ELR (cell line): ENCODE data around the gene NRF1.

Experiments
- DNase-seq: peaks from one replicate; pipeline ENCODE4 v3.0.0-alpha.2; 2015; ENCODE audit warnings: low read depth

NRF1 gene

DNA sequence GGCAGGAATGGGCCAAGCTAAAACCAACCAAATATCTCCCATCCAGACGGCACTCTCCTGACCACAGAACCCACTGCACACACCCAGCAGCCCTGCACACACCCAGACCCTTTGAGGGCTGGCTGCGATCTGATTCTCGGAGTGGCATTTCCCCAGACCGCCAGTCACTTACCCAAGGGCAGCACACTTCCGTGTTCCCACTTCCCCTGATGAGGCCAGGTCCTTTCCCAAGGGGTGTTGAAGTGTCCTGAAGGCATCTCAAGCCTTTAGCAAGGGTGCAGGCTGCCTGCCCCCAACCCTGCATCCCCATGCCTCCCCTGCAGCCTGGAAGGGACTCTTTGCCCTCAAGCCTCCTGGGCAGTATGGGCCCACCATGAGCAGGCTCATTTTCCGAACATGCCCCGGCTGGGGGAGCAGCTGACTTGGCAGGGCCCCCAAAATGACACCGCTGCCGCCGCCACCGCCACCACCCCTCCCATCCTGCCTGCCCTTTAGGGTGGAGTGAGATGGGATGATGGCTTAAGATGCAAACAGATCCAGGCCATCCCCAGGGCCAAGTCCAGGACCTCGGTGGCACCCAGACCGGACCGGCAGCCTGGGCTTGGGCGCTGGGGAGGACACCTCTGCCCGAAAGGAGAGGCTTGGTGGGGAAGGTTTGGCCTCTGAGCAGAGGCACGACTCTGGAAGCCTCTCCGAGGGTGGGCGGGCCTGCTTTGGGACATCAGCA is 159.8 kb downstream of the NRF1 start:
- no peak for DNase-seq

DNA sequence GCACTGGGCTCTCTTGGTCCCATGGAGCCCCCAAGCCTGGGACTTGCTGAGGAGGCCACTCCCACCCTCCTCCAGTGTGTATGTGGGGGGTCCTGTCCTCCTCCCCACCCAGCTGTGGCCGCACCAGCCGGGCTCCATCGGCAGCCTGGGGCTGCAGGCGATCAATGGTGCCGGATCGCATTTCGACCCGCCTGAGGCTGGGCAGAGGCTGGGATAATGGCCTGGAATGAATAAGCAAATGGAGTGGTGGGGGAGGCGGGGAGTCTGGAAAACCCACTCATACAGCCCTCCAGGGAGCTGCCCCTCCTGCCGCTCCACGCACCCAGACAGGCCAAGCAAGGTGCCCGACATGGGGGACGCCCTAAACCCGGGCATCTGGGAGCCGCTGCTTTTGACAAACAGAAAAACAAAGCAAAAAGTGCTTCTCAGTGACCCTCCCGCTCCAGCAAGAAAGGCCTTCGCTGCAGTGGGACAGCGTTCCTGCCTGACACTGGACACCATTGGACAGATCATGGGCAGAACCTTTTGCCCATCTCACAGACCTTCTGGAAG is 160.5 kb downstream of the NRF1 start:
- no peak for DNase-seq

DNA sequence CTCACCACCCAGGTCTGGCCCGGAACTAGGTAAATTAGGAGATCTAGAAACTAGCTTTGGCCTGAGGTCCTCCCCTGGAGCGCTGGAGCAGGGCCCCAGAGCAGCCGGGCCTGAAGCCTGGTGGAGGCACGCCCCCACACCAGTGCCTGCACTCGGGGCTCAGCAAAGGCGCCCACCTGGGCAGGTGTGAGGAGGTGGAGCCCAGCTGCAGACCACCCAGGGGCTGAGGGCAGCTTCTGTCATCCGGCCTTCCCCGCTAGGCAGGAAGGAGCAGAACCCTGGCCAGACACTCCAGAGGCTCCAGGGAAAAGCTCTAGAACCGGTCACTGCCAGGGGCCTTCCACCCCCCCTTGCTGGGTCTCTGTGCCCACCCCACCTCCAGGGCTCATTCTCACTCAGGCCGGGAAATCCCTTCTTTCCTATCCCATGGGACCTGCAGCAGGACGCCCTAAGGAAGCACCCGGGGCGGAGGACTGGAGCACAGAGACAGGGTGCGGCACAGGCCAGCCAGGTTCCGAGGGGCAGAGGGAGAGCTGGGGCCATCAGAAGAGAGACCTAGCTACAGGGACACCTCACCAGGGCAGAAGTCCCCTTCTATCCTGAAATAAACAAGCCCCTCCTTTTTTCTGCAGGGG is 161.2 kb downstream of the NRF1 start:
- DNase-seq = no peak

DNA sequence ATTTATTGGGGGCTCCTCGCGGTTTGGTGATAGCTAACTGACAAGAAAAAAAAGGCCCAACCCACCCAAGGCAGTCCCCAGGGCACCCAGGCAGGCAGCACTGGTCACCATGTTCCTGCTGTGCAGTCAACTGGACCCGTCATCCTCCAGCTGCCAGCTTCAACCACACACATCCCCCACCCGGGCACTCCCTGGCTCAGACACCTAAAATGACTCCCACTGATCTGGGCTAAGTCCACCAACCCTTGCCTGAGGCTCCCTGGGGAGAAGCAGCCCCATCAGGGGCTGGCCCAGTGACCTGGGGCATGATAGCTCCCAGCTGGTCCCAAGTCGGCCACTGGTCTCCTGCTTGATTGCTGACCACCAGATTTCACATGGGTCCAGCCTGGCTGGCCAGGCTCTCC is 161.8 kb downstream of the NRF1 start:
- no peak for DNase-seq

DNA sequence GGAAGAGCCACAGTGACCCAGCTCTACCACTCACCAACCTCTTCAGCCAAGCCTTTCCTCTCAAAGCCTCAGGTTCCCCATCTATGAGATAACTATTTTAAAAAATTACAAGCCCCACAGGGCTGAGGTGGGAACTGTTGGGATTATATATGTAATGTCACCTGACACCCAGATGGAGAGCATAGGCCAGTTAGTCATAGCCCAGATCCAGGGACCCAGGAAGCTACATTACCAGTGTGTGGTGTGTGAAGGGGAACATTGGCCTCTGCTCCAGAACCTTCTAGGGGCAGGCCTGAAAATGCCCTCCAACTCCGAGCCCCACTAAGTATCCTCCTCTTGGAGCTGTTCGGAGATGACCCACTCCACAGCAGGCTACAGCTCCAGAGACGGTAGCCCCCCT is 162.4 kb downstream of the NRF1 start:
- DNase-seq = no peak

DNA sequence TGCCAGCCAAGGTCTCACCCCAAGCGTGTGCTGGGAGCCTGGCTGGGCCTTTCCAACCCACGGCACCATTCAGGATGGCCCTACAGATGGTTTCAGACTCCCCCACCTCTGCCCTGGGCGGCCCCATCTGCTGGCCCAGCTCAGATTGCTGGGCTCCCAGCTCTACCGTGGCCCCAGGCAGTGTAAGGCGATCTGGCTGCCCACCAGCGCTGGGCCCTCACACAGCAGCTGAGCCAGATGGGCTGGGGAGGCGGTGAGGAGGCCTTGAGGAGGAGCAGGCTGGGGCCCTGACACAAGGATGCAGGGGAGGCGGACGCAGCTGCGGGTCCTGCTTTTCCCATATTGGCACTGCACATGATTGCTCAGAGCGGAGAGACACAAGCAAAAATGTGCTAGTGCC is 162.8 kb downstream of the NRF1 start:
- no peak for DNase-seq

DNA sequence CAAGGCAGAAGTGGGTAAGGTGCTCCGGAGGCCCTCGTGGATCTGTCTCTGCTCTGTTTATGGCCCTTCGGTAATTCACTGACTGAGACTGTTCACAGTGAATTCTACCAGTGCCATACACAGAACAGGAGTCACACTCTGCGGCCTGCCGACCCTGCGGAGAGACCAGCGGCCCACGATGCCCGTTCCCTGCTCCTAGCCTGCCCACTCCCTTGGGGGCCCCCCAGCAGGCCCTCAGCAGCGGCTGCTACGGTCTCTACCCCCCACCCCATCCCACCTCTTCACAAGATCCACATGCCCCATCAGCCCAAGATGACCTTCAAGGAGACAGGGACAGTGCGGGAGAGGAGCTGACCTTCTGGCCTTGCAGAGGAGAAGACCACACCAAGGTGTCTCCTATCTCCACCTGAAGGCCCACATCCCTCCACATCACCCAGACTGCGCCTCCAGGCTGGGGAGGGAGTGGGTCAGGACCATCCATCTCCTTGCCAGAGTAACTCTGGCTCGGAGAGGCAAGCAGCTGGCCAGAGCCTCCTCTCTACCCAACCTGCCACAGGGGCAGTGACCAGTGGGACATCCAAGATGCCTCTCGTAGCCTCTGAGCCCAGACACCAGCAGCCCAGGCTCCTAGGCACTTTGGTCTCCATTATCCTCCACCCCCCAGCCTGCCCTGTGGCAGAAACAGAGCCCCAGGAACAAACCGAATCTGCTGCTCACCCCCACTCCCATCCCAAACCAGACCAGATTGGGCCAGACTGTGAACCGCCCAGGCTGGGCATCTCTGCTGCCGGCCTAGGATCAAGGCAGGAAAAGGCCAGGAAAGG is 163.6 kb downstream of the NRF1 start:
- DNase-seq = no peak

DNA sequence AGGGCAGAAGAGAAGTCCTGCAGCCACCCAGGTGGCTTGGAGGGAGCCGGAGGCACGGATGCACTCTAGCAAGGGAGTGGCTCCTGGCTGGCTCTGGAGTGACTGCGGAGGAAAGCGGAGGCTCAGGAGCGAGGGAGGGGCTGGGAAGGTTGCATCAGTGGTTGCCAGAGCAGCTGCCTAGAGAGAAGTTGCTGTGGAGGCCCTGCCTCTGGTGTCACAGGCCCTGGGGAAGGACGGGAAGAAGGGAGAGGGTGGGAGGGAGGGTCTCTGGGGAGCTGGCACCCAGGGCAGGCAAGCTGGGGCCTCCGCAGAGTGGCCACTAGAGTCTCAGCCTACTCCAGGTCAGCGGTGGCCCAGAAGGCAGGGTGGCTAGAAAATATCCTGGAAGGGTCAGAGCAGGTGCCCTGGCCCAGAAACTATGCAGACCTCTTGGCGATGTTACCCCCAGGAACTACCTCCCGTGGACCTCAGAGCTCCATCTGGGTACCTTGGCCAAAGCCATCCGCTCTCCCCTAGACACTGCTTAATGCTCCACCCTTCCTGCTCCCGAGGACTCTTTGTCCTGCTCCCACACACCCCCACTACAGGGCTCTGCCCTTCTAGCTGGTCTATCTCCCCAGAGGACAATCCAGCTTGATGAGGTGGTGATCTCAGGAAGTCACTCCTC is 164.3 kb downstream of the NRF1 start:
- no peak for DNase-seq

DNA sequence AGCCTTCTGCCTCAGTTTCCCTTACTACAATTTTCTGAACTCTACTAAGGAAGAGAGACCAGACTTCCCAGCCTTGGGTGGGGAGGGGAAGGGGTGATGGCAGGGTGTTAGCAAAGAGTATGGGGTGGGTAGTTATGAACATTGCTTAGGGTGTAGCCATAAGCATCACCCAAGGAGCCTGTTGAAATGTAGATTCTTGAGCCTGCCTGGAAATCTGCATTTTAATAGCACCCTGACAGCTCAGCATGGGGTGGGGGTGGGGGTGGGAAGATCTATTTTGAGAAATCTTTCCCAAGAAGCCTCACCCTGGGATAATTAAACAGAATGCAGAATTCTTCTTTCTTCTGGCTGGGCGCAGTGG is 164.8 kb downstream of the NRF1 start:
- DNase-seq = no peak

DNA sequence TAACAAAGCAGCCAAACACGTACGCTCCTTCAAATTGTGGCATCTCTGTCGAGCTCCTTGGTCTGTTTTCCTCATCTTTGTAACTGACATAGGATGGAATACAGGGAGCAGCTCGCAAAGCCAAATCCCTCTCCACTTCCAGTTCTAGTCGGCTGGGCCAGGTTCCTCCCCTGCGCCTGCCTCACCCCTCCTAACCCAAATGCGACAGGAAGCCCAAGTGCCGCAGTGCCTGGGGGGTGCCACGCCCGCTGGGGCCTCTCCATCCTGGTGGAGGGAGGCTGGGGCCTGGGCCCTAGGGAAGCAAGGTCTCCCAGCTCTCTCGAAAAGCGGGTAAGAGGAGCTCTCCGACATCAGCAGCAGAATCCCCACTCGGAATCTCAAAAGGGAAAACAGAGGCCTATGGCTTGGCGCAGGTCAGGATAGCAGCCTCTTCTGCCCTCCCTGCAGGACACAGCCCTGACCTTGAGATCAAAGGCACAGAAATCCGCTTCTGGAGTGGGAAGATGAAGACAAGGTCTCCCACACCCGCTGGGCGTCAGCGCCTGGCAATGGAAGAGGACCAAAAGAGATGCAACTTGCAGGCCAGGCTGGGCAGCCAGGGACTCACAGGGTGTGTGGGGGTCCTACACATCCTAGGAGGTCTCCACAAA is 165.8 kb downstream of the NRF1 start:
- DNase-seq = no peak

DNA sequence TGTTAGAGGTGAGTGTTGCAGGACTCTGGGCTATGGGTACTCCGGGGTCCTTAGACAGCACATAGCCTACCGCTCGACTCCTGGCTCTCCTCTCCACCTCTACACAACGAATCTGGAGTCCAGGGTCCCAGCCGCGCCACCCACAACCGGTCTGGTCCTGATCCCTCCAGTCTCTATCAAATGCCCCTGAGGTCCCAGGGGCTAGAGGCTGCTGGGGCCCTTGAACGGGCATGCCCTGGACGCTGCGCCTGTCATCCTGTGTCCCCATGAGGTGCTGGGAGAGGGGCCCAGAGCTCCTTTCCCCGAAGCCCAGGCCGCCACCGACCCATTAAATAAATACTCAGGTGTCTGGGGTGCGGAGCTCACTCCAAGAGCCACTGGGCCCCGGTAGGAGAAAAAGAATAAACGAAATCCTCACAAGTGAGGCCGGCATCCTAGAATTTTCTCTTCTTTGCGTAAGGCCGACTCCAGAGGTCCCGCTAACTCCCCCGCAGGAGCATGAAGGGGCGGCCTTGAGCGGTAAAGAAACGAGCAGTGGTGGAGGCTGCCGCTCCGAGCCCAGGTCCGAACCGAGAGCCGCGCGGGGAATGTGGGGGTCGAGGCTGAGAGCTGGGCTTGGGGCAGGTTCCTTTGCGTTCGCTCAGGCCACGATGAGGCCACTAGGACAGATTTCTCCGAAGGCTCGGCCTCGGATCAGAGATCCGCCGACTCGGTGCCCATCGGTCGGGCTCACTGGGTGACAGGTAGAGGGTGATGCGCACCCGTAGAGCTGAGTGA is 166.7 kb downstream of the NRF1 start:
- no peak for DNase-seq

DNA sequence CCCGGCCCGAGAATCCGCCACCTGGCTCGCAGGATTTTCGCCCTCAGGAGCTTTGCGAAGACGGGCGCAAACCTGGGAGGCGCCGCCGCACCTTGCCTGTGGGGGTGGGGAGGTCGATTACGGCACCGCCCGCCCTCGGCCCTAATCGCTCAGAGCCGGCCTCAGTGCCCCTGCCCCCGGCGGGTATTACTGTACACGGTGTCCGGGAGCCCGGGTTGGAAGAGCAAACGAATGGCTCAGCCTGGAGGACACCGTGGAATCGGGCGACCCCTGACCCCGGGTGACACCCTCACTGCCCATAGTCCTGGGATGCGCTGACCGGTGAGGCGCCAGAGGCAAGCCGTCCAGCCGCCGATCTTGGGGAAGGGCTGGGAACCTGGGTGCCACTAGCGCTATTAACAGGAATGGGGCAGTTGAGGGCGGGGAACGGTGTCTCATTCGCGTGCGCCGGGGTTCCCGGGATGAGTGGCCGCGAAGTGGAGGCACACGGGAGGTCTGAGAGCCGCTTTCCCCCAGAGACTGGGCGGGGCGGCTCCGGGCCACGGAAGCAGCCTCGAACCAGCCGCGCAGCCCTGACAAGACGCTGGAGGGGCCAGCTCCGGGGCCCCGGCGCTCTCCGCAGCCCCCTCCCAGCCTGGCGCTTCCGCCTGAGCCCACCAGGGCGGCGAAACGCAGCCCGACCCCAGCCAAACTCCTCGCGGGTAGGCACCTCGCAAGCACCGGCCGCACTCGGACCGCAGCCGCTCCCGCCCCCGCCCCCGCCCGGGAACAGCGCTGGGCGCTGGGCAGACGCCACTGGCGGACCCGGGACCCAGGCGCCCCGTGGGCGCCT is 167.5 kb downstream of the NRF1 start:
- peak; percentile 33 for DNase-seq

DNA sequence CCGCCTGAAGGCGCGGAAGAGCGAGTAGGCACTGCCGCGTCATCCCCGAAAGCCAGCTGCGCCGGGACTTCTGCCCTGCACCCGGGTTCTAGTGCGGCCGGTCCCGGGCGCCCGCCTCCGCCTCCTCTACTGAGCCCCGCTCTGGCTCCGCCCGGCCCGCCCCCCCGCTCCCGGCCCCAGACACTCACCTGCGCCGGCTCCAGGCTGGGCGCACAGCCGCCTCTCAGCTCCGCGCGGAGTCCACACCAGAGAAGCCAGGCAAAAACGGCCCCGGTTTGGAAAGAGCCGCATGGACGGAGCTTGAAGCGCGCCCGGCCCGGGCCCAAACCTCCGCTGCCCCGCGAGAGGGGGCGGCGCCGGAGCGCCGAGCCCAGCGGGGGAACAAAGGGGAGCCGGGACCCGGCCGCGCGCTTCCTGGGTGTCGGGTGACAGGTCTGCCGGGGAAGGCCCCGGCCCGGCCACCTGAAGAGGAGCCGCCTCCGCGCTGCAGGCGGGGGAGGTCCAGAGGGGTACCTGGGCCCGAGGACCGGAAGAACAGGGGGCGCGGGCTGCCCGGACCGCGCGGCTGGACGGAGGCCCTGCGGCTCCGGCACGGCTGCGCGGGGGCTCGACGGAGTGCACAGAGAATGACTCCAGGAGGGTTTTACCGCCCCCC is 168.2 kb downstream of the NRF1 start:
- DNase-seq = peak; percentile 36

DNA sequence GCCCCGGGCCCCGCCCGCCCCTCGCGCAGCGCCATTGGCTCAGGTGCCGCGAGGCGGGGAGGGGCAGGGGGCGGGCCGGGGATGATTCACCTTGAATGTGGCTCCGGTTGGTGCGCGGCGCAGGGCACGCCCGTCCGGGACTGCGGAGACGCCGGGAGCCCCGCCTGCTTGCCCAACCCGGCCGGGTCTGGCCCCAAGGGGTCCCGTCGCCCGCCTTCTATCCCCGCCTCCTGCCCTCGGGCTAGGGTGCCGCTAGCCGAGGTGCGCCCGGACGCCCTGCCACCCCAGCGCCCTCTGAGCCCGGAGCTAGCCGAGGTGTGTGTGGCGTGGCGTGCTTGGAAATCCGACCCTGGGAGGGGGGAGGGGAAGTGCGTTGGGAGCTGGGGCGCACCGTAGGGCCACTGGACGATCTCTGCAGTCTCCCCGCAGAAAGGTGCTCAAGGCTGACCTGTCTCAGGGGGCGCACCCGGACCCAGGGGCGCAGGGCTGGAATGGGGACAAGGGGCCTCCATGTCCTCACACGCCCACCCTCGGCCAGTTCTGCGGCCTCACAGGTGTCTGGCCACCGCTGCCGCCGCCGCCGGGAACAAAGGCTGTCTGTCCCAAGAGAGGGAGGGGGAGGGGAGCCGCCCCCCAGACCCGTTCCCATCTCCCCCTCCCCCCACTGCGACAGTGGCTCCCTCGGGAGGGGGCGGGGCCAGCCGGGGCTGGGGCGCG is 168.9 kb downstream of the NRF1 start:
- DNase-seq = peak; percentile 69

DNA sequence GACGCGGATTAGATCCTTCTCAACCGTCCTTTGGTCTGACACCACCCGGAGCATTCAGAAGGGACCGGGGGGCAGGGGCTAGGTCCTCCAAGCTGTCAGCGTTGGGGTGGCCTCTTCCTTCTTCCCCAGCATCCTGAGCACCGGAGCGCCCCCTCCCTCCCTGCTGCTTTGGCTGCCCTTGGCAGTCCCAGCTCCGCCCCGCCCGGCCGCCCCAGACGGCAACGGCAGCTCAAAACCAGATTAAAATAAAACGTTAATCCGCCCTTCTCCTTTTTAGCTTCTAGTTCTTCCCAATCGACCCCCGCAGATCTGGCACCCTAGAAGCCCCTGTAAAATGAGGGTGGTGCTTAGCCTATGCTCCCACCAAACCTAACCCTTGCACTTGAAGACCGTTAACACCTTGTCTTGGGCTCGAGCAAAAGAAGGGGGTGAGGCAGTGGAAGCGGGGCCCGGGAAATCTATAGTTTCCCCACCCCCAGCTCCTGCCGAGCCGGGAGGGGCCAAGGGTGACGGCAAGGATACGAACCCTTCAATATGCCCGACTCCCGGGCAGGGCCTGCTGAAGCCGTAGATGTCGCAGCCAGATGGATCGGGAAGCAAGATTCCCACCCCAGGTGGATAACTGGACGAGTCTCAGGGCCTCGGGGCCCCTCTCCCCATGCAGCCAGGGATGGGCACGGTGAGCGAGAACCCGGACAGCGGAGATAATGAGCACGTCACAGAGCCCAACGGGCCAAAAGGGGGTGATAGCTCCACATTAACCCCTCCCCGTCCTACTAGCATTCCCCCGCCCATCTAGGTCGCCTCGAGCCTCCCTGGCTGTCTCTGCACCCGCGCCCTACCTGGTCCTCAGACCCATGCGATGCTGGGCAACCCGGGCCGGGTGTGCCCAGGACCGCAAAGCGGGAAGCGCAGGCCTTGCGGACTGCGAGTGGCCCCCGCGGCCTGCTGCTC is 169.7 kb downstream of the NRF1 start:
- no peak for DNase-seq

DNA sequence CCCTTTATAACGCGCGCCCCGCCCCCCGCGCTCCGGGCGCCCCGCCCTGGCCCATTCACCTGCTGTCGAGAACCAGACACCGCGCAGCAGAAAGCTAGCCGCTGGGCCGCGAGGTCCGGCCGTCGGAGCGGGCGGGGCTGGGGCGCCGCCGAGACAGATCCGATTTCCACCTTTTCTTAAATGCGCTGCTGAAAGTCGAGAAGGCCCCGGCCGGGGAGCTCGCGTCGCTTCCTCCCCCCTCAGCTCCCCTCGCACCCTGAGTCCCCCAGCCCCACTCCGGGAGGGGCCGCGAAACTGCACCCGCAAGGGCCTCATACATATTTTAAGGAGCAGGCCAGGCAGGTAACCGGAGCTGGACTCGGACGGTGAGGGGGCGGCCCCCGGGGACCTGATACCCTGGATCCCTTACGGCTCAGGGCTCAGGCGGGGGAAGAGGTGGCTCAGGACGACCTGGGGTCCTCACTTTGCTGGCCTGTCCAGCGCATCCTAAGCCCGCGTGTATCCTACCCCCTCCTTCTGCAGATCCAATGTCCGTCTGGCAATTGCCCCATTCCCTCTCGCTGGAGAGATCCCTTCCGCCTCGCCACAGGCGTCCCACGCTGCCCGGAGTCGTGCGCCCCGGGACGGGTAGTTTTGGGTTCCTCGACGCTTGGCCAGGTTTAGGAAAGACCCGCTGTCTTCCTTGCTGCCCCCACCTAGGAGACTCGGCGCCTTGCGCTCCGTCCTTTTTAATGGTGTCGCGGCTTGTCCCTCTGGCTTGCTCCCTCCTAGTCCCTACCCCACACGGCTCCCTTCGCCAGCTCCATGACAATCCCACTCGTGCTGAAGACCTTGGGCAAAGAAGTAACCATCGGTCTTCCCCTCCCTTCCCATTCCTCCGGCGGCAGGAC is 170.7 kb downstream of the NRF1 start:
- DNase-seq = no peak
